Gastroesophageal sphincter (tissue), 3 donors: Measurements from ENCODE around the gene CLSTN2.

Experiments used
- EP300 ChIP-seq: sonication (generic); formaldehyde crosslinking; IDR thresholded peaks from one replicate; pipeline ENCODE4 v1.6.1; 2017; ENCODE audit warnings: antibody characterized with exemption, mild to moderate bottlenecking
- POLR2A ChIP-seq, 2 donors: fragments of 450-650 bp; IDR thresholded peaks; one replicate each; pipeline ENCODE4 v1.6.1; 2017; ENCODE audit warnings: antibody characterized with exemption in 2 of 2, mild to moderate bottlenecking in 2 of 2, moderate library complexity in 1 of 2
- POLR2AphosphoS5 ChIP-seq: sonication (generic); formaldehyde crosslinking; IDR thresholded peaks from one replicate; pipeline ENCODE4 v1.6.1; 2017; ENCODE audit warnings: antibody characterized with exemption
- TF ChIP-seq, protein P1 (sequence below), 4 experiments: fragments of 200-600 bp in 2 of 4; fragments of 450-650 bp in 2 of 4; sonication (generic) in 1 of 4; IDR thresholded peaks; one replicate each; pipeline ENCODE4 v1.5.1; 2017 to 2019; ENCODE audit warnings: antibody characterized with exemption in 4 of 4, mild to moderate bottlenecking in 2 of 4, moderate library complexity in 2 of 4

DNA sequence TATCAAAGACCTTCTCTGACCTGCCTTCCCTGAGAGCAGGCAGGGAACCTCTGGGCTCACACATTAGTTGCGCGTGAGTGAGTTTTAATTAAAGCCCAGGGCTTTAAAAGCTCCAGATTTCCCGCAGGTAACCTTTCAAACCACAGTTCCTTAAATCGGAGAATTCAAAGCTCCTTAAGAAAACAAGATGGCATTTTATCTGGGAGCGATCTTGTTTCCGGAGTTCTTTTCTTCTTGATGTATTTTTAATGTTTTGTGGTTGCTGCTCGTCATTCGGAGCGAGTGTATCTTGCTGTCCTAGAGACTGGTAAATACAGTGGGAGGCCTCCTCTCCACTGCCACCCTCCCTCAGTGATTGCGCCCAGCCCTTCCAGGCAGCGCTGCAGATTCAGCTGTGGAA lies 284.3 kb downstream of the CLSTN2 start:
- TF ChIP-seq, protein P1, sequence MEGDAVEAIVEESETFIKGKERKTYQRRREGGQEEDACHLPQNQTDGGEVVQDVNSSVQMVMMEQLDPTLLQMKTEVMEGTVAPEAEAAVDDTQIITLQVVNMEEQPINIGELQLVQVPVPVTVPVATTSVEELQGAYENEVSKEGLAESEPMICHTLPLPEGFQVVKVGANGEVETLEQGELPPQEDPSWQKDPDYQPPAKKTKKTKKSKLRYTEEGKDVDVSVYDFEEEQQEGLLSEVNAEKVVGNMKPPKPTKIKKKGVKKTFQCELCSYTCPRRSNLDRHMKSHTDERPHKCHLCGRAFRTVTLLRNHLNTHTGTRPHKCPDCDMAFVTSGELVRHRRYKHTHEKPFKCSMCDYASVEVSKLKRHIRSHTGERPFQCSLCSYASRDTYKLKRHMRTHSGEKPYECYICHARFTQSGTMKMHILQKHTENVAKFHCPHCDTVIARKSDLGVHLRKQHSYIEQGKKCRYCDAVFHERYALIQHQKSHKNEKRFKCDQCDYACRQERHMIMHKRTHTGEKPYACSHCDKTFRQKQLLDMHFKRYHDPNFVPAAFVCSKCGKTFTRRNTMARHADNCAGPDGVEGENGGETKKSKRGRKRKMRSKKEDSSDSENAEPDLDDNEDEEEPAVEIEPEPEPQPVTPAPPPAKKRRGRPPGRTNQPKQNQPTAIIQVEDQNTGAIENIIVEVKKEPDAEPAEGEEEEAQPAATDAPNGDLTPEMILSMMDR (IDR thresholded peaks at IDR 0.05) = no peak
- TF ChIP-seq POLR2AphosphoS5 = no peak
- no peak for TF ChIP-seq POLR2A (IDR thresholded peaks at IDR 0.05)
- TF ChIP-seq EP300 = no peak
